Ovary (tissue), 9 donors: ENCODE data around the gene PTPN20. TPM values are rescaled to one million over a fixed set of nuclear protein-coding genes. Genes with fewer than 3 reads are reported as not detected.

Experiments
- DNase-seq, 5 donors: peaks; one replicate each; pipeline ENCODE4 v3.0.0-alpha.2; 2019 to 2020
- H3K27ac ChIP-seq, 2 donors: fragments of 200-600 bp; one replicate each; pipeline versions ENCODE4 v1.5.1 to v1.8.0; 2019 to 2022
- H3K27me3 ChIP-seq: fragments of 200-600 bp; one replicate; pipeline ENCODE4 v1.8.0; 2022
- H3K36me3 ChIP-seq: fragments of 200-600 bp; sonication (generic); one replicate; pipeline ENCODE4 v1.5.1; 2019
- H3K4me1 ChIP-seq: one replicate; pipeline ENCODE4 v1.8.1; 2013; ENCODE audit warnings: mild to moderate bottlenecking, moderate library complexity; ENCODE audit not compliant: insufficient read depth
- H3K4me3 ChIP-seq: fragments of 200-600 bp; sonication (generic); one replicate; pipeline ENCODE4 v1.5.1; 2017
- H3K9me3 ChIP-seq, 2 donors: fragments of 200-600 bp in 1 of 2; sonication (generic) in 1 of 2; one replicate each; pipeline versions ENCODE4 v1.5.1 to v1.8.1; 2013 to 2019; ENCODE audit warnings: mild to moderate bottlenecking in 1 of 2, moderate library complexity in 1 of 2
- CTCF ChIP-seq, 3 donors: fragments of 450-650 bp in 2 of 3; fragments of 200-600 bp in 1 of 3; IDR thresholded peaks; one replicate each; pipeline versions ENCODE4 v1.5.1 to v1.8.0; 2016 to 2022; ENCODE audit warnings: antibody characterized with exemption in 3 of 3, mild to moderate bottlenecking in 1 of 3
- EP300 ChIP-seq: sonication (generic); formaldehyde crosslinking; IDR thresholded peaks from one replicate; pipeline ENCODE4 v1.6.1; 2017; ENCODE audit warnings: antibody characterized with exemption
- POLR2A ChIP-seq: fragments of 450-650 bp; IDR thresholded peaks from one replicate; pipeline ENCODE4 v1.6.1; 2017; ENCODE audit warnings: antibody characterized with exemption, mild to moderate bottlenecking, moderate library complexity
- WGBS, 3 donors: extraction: QIAGEN DNeasy Blood & Tissue Kit in 1 of 3; methylation state at CpG; one replicate each; pipeline versions ENCODE4 v1.1.5 to v1.1.7; 2013 to 2017; 5-methylcytosine and 5-hydroxymethylcytosine counted together
- intact Hi-C, 4 donors: fragments of 100-400 bp; cut with DNase I; formaldehyde crosslinking; loops; one replicate each; pipeline versions ENCODE4 v1.11.0 to v1.15.1; 2022 to 2023
- polyA plus RNA-seq, 2 donors: library from polyadenylated mRNA; stranded (reverse); fragments of 200-250 nt in 1 of 2; fragments of 350-450 nt in 1 of 2; fragmentation: Illumina TruSeq in 1 of 2; extraction: RNeasy Lipid Tissue Mini Kit (QIAGEN cat#74804) in 1 of 2; gene quantifications; one replicate each; pipeline ENCODE4 v1.2.3, GENCODE V29; 2013 to 2014
- total RNA-seq, 7 donors: library from RNA; depleted of rRNA in 2 of 7; stranded (reverse); fragments of >200 nt in 2 of 7; fragmentation: NEBNext Ultra II Directional in 3 of 7; extraction: Animal tissue kit (Norgen Biotek cat#: 25700) in 3 of 7; gene quantifications; one replicate each; pipeline versions ENCODE4 v1.1.0 to v1.2.4, GENCODE V29; 2016 to 2023
- donor health status: DM: no; HTN: no; CAD: no; lungs with moderate emphysema.
- donor health status: DM: no; HTN: no; CAD: no.
- donor health status: Bipolar disorder and iron deficiency.
- donor health status: DM: yes; HTN: yes; CAD: no.
- donor health status: DM: no; HTN: no; CAD: no.
- donor health status: DM: yes; HTN: yes; CAD: no.

The PTPN20 gene
- total and polyA plus RNA-seq, 9 donors = 1.5 to 8.7 (median 5.0) TPM

- Histone ChIP-seq H3K4me1 (no peaks in the 10 kb centered on the region), H3K4me3 (no peak overlapping the region), H3K27me3 (no peaks in the 10 kb centered on the region), H3K36me3 (no peaks in the 10 kb centered on the region), H3K9me3 (no peaks in the 10 kb centered on the region), H3K27ac (no peak overlapping the region)
- intact Hi-C loops = no loop called here
- DNase-seq = no peak
- TF ChIP-seq POLR2A (no peak), EP300 (no peak), CTCF (IDR thresholded peaks at IDR 0.05) (no peak)
- WGBS, 3 donors = 82 to 88% (median 85%) methylated on average over 20 of the region's 20 CpGs
Measured at GRCh38 chr10:47046321-47047126, 135.3 kb downstream of the PTPN20 start.

- no peak for TF ChIP-seq POLR2A
- TF ChIP-seq CTCF (IDR thresholded peaks at IDR 0.05) = no peak
- no peak for TF ChIP-seq EP300
- no peak overlapping the region for H3K27ac ChIP-seq
- intact Hi-C loops = no loop called here
- no peak for DNase-seq
- no peaks in the 10 kb centered on the region for H3K36me3 ChIP-seq
- no peaks in the 10 kb centered on the region for H3K4me1 ChIP-seq
- WGBS, 3 donors = 28 to 42% (median 28%) methylated on average over 5 of the region's 5 CpGs
- H3K27me3 ChIP-seq = no peaks in the 10 kb centered on the region
- H3K9me3 ChIP-seq = no peaks in the 10 kb centered on the region
- no peak overlapping the region for H3K4me3 ChIP-seq
Measured at GRCh38 chr10:47047127-47047504, 135.9 kb downstream of the PTPN20 start.

- Histone ChIP-seq H3K27me3 (no peaks in the 10 kb centered on the region), H3K4me3 (no peak overlapping the region), H3K27ac (no peak overlapping the region), H3K36me3 (no peaks in the 10 kb centered on the region), H3K4me1 (no peaks in the 10 kb centered on the region), H3K9me3 (no peaks in the 10 kb centered on the region)
- 40 to 47% (median 46%) methylated on average over 15 of the region's 15 CpGs for WGBS, 3 donors
- DNase-seq = peak in 3 of 5 donors; percentile 33 to 59 (median 41)
- intact Hi-C loops = no loop called here
- TF ChIP-seq POLR2A (no peak), EP300 (no peak), CTCF (IDR thresholded peaks at IDR 0.05) (peak in 1 of 3 donors; percentile 34)
Measured at GRCh38 chr10:47047577-47048525, 136.6 kb downstream of the PTPN20 start.

- no peaks in the 10 kb centered on the region for H3K9me3 ChIP-seq
- no peaks in the 10 kb centered on the region for H3K27me3 ChIP-seq
- H3K36me3 ChIP-seq = no peaks in the 10 kb centered on the region
- intact Hi-C loops = no loop called here
- no peak overlapping the region for H3K4me3 ChIP-seq
- H3K4me1 ChIP-seq = no peaks in the 10 kb centered on the region
- no peak for DNase-seq
- 75 to 78% (median 76%) methylated on average over 7 of the region's 7 CpGs for WGBS, 3 donors
- no peak overlapping the region for H3K27ac ChIP-seq
- TF ChIP-seq POLR2A (no peak), CTCF (IDR thresholded peaks at IDR 0.05) (no peak), EP300 (no peak)
Measured at GRCh38 chr10:47048526-47048905, 137.3 kb downstream of the PTPN20 start.
